NCI-H1417 treated with DMSO at 0.1 percent for 48 hours (cell line): ENCODE measurements around the gene PDE8A.
"Not testable (repeated sequence)": the region's sequence is repeated elsewhere in the genome, so short reads cannot be mapped to it uniquely, and the experiment has no call there.

Experiments
- DNase-seq: peaks from one replicate; lab custom pipeline; 2025; lab: John Stamatoyannopoulos, UW

The PDE8A gene

DNA sequence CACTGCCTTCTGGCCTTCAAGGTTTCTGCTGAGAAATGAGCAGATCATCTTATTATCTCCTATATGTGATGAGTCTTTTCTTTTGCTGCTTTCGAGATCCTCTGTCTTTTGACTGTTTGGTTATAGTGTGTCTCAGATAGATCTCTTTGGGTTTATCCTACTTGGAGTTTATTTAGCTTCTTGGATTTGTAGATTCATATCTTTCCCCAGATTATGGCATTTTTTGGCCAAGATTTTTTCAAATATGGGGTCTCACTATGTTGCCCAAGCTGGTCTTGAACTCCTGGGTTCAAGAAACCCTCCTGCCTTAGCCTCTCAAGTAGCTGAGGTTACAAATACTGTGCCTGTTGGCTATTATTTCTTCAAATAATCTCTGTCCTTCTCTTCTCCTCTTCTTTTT is 150.3 kb downstream of the PDE8A start:
- DNase-seq: no peak

DNA sequence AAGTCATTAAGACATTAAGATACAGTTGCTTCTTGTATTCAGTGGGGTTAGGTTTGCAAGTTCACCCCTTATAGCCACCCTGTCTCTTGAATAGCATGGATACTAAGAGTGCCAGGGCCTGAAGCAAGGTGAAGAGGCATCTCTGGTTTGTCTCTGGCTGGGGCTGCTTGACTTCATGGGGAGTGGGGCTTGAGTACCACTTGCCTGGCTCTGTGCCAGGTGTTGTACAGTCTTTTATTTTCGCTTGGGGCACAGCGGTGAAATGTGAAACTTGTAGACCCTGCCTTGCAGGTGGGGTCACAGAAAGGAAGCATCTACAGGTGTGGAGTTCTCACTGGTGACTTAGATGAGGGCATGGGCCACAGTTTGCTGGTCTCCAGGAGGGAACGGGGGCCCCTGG is 152.1 kb downstream of the PDE8A start:
- DNase-seq: no peak

DNA sequence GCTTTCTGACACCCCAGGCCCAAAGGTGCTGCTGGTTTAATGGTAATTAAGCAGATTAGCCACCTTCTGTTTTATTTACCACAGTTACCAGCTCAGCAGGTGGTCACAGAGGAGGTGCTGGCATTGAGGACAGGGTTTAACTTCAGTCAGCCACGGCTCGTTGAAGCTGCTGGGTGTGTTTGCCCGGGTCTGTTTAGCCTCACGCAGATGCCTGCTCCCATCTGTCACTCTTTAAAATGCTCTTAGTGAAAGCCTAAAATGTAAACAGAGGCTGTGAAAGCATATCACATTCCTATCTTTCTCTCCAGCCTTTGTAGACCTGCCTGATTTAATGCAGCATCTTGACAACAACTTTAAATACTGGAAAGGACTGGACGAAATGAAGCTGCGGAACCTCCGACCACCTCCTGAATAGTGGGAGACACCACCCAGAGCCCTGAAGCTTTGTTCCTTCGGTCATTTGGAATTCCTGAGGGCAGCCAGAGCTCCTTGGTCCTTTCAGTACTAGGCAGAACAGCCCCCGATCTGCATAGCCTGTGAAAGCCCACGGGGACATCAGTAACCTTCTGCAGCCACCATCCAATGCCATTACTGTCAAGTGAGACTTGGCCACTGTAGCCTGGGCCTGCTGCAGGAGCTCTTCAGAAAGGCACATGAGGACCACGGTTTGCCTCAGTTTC is 156.0 kb downstream of the PDE8A start:
- DNase-seq: peak; percentile 65

DNA sequence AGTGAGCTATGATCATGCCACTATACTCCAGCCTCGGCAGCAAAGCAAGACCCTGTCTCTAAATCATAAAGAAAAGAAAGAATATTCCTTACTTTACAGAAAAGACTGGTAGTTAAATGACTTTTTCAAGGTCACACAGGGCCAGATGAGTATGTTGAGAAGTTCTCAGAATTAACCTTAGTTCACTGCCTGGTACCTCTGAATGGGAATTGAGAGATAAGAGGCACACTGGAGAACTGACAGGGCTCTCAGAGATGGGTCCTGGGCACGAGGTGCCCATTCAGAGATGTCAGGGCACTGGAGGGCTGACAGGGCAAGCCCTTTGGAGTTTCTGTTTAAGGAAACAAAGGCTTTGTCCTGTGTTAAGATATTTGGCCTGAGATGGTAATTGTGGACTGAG is 157.7 kb downstream of the PDE8A start:
- no peak for DNase-seq

DNA sequence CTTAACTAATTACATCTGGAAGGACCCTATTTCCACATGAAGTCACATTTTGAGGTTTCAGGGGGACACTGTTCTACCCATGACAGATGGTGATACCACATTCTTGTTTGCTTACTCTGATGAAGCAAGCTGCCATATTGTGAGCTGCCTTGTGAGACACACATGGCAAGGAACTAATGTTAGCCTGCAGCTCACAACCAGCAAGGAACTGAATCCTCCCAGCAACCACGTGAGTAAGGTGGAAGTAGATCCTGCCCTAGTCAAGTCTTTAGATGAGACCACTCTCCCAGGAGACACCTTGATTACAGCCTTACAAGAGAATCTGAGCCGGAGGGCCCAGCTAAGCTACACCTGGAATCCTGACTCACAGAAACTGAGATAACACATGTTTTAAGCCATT is 160.1 kb downstream of the PDE8A start:
- no peak for DNase-seq

DNA sequence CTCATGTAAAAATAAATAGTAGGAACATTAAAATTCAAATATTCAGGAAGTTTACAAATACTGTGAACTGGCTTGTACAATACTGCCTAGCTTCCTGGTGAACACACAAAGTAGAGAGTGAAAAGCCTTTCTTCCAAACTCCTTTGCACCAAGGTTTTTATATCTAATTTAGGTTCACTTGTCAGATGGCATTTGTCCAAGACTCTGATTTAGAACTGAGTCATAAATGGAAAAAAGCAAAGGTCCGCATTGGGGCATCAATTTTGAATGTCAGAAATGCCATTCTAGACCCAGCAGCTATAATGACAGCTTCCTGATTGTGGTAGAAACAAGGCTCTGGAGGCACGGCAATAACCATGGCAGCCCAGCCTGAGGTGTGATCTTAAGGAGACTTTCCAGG is 160.7 kb downstream of the PDE8A start:
- no peak for DNase-seq

DNA sequence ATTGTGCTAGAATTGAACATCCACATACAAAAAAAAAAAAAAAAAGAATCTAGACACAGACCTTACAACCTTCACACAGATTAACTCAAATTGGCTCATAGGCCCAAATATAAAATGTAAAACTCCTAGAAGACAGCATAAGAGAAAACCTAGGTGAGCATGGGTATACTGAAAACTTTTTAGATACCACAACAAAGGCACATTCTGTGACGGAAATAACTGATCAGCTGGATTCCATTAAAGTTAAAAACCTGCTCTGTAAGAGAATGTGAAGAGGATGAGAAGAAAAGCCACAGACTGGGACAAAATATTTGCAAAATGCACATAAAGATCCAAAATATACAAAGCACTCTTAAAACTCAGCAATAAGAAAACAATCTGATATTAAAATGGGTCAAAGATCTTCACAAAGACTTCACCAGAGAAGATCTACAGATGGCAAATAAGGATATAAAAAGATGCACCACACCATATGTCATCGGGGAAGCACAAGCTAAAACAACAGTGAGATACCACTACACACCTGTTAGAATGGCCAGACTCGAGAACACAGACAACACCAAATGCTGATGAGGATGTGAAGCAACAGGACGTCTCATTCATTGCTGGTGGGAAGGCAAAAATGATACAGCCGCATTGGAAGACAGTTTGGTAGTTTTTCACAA is 167.9 kb downstream of the PDE8A start:
- DNase-seq: no peak

DNA sequence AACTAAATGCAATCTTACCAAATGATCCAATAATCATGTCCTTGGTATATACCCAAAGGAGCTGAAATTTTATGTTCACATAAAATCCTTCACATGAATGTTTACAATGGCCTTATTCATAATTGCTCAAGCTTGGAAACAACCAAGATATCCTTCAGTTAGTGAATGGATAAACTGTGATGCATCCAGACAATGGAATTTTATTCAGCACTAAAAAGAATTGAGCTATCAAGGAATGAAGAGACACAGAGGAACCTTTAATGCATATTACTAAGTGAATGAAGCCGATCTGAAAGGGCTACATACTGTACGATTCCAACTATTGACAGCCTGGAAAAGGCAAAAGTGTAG is 168.4 kb downstream of the PDE8A start:
- no peak for DNase-seq

DNA sequence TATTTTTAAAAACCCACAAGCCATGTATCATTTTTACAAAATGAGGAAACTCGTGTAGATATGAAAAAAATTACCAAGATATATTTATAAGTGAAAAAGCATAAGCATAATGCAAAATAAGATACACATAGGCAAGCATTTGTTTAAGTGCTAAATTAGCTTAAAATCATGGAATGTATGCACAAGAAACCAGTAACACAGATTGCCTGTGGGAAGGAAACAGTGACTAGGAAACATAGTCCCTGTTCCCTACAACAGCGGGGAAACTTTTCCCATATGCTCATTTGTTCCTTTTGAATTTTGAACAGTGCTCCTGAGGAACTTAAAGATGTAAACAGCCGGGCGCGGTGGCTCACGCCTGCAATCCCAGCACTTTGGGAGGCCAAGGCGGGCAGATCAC is 169.5 kb downstream of the PDE8A start:
- no peak for DNase-seq

DNA sequence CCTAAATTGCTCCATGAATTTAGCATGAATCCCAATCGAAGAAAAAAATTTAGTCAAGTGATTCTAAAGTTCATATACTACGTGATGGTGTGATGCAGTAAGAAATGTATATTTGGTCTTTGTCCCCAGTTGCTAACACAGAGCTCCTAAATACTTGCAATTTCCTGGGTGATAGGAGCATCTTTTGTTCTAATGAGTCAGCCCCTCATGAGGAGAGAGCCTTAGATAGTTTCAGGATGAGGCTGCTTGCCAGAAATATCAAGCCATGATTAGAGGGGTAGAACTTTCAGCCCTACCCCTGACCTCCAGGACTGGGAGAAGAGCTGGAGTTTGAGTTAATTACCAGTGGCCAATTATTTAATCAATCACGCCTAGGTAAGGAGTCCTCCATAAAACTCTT is 170.2 kb downstream of the PDE8A start:
- DNase-seq: no peak

DNA sequence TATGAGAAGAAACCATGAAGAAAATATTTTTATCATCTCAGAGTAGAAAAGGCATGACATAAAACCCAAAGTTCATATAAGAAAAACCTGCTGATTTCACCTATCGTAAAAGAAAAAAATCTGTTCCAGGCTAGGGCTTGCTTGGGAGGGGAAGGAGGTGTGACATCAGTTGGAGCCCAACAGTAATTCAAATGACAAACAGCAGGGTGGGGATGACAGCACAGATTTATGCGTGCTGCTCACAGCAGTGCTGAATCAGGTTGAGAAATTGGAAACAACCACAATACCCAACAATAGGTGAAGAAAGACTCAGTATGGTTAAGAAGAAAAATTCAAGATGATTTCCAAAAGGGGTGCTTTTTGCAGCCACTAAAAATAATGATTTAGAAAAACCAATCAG is 172.4 kb downstream of the PDE8A start:
- DNase-seq: no peak

DNA sequence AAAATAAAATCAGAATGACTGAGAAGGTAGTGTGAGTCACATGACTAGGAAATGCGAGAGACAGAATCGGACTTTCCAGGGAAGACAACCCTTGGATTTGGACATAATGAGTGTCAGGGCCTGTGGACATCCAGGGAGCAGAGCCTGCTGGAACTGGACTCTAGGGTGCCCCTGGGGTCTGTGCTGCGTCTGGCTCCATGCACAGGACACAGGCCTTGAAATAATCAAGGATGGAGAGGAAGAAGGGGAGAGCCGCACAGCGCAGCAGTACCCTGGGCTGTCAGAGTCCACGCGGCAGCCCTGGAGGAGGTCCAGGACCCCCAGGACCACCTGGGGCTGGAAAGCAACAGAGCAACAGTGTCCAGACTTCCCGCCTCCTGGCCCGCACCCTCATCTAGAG is 173.7 kb downstream of the PDE8A start:
- DNase-seq: no peak

DNA sequence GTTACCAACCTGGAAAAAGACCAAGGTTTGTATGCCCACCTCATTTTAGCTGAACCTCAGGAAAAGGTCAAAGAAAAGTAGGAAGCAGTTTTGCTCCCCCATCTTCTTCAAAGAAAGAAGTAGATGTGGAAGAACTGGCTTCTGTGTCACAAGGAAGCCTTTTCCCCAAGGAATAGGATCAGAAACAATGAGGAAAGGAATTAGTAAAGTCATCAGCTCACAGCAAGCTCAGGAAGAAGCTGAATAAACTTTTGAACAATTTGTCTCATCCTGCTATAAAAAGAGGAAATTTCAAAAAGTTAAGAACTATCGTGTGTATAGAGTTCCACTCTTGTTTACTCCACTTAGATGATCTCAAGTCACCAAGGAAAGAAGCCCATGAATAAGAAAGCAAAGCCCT is 174.2 kb downstream of the PDE8A start:
- no peak for DNase-seq

DNA sequence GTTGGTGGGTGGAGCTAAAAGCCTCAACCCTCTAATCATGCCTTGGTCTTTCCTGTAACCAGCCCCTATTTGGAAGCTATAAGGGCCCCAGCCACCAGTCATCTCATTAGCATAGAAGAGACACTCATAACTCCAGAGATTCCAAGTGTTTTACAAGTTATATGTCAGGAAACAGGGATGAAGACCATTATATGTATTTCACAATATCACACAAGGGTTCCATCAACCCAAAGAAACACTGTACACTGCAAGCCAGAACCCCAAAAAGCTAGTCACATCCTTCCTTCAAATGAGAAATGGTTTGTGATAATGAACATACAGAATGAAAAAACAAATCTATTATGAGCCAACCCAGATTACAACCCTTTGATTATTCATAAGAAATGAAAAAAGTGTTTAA is 175.7 kb downstream of the PDE8A start:
- DNase-seq: no peak

DNA sequence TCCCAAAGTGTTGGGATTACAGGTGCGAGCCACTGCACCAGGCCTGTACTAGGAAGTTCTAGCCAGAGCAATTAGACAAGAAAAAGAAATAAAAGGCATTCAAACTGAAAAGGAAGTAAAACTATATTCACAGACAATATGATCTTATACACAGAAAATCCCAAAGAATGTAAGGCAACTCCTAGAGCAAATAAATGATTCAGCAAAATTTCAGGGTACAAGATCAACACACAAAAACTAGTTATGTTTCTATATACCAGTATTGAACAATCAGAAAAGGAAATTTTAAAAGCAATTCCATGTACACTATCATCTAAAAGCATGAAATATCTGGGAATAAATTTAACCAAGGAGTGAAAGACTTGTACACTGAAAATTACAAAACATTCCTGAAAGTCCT is 180.6 kb downstream of the PDE8A start:
- no peak for DNase-seq

DNA sequence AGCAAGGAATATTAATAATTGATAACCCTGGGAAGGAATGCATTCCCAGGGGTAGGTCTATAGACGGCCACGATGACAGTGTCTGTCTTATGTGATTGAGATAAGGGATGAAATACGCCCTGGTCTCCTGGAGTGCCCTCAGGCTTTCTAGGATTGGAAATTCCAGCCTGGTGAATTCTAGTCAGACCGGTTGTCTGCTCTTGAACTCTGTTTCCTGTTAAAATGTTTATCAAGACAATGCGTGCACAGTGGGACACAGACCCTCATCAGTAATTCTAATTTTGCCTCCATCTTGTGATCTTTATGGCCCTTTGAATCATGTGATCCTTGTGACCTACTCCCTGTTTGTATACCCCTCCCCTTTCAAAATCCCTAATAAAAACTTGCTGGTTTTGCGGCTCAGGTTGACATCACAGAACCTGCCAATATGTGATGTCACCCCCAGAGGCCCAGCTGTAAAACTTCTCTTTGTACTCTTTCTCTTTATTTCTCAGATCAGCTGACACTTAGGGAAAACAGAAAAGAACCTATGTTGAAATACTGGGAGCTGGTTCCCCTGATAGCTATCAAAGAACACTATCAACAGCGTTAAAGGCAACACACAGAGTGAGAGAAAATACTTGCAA is 183.3 kb downstream of the PDE8A start:
- DNase-seq: no peak

DNA sequence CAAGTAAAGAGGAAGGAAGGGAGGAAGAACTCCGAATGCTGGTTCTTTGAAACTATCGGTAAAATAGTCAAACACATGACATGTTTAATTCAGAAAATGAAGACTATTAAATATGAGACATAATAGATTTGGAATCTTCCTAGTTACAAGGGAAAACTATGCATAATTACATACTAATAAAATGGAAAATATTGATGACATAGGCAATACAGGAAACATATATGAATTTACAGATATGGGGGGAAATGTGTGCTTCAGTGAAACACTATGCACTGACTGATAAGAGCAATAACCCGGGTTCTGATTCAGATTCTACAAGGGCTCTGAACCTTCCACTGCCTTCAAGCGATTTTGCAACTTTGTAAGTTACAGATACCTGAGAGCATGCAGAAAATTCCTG is 185.9 kb downstream of the PDE8A start:
- no peak for DNase-seq

DNA sequence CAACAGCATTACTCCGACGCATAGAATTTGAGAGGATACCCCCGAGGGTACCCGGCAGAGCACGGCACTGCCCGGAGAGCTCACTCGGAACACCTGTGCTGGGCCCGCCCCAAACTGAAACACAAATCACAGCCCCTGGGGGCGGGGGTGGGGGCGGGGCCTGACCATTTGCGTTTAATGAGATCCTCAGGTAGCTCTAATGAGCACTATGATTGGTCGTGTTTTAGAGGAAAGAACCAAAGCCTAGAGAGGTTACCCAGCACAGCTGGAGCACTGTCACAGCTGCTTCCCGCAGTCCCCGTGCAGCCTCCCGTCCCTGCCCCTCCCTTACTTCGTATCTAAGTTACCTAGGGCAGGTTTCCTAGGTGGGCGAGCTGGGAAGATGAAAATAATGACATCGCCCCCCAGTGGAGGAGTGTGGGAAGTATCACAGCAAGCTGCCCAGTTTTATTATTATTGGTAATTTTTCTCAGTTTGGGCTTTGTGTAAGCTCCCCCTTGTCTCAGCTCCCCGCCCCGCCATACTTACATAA is 187.1 kb downstream of the PDE8A start:
- peak; percentile 26 for DNase-seq

DNA sequence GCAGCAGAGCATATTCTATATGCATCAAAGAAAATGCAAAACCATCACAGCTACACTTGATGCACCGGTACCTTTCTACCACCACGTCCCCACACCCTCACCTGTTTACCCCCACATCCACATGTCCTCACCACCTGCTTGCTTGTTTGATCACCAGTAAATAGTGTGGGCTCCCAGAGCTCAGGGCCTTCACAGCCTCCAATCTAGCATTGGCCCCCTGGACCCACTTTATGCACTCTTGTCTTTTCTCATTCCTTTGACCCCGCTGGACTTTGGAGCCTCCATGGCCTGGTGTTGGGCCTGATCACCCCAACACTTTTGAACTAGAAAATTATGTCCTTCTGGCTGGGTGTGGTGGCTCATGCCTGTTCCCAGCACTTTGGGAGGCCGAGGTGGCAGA is 190.1 kb downstream of the PDE8A start:
- no peak for DNase-seq

DNA sequence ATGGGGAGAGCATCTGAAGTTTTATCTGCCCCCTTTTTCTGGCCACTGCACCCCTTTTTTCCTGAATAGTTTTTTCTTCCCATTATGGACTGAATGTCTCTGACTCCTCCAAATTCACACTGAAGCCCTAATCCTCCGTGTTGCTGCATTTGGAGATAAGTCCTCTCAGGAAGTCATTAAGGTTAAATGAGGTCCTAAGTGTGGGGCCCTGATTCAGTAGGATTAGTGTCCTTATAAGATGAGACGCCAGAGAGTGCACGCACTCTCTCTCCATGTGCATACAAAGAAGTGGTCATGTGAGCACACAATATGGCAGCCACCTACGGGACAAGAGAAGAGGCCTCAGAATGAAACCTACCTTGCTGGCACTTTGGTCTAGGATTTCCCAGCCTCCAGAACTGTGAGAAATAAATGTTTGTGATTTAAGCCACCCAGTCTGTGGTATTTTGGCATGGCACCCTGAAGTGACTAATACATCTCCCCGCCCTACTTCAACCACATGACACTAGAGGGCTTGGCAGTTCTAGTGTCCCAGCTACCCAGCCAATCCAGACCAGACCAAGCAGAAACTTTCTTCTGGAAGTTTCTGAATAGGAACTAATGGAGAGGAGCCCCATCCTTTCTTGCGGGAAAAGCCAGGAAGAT is 191.3 kb downstream of the PDE8A start:
- DNase-seq: no peak

DNA sequence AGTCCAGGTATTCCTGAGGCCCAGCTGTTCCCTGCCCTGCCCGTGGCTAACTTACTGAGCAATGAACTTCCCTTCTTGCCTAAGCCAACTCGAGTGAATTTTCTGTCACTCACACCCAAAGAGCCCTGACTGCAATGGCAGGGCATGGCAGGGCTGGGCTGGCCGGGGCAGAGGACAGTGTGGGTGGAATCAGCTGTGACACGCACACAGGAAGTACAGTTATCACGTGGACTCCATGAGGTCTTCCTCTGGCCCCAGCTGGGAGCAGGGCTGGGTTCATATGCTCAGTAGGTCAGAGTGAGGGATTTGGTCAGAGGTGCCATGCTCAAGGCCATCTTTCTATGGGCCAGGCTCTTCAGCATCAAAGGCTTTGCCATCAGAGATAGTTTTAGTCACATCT is 192.0 kb downstream of the PDE8A start:
- DNase-seq: not testable (repeated sequence)

DNA sequence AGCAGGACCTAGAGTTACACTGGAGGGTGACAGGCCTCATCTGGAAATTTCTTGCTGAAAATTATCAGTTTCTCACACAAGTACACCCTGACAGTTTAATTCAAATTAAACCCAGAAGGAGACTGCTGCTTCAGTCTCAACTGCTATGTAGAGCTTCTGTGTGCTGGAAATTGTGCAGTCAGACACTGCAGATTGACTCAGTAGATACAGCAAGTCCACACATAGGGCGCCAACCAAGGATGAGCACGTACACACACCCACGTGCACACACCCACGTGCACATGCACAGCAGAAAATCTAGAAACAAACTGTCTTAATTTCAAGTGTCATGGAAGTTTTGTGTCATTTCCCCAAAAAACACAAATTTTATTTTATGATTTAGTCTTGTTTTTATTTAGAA is 192.9 kb downstream of the PDE8A start:
- DNase-seq: no peak

DNA sequence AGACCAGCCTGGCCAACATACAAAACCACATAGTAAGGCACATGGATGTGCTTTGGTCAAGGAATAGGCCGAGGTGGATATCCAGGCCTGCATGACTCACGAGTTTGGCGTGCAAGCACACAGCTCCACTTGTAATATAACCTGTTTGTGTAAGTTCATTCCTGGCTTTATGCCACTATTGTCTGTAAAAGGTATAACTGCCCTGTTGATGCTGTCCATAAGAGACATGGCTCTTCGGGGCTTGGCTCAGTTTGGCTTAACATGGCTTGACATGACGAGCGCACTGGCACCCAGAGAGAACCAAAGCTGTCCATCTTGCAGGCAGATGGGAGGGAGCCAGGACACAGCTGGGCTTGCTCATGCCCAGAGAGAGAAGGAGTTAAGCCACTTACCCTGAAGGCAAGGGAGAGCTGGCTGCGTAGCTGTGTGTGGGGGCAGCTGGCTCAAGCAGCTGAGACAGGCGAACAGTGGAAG is 195.4 kb downstream of the PDE8A start:
- DNase-seq: not testable (repeated sequence)
